ENCODE data around the gene KRT83. TPM values are rescaled to one million over a fixed set of nuclear protein-coding genes. Genes with fewer than 3 reads are reported as not detected.

Gene KRT83
- total RNA-seq, 1 donor = not detected

GRCh38 chr12:52318241-52318990 lies 2.8 kb downstream of the KRT83 start:
- H3K27me3 ChIP-seq (ENCODE audit: insufficient read depth, low read length) = peaks cover 47% of the 10 kb centered on the region
- no peak for TF ChIP-seq CTCF (IDR thresholded peaks at IDR 0.05; ENCODE audit: extremely low read depth, low read depth, low read length)

GRCh38 chr12:52317468-52318052 lies 3.6 kb downstream of the KRT83 start:
- no peak overlapping the region for H3K4me2 ChIP-seq (ENCODE audit: insufficient read depth, low read length)
- no peaks in the 10 kb centered on the region for H3K36me3 ChIP-seq (ENCODE audit: insufficient read depth, low read length)
- no peaks in the 10 kb centered on the region for H3K4me1 ChIP-seq (ENCODE audit: insufficient read depth, low read length)
- no peak for TF ChIP-seq CTCF (IDR thresholded peaks at IDR 0.05; ENCODE audit: extremely low read depth, low read depth, low read length)
- peaks cover 39% of the 10 kb centered on the region for H3K27me3 ChIP-seq (ENCODE audit: insufficient read depth, low read length)
- H3K79me2 ChIP-seq (ENCODE audit: insufficient read depth, low read length) = no peaks in the 10 kb centered on the region
- no peaks in the 10 kb centered on the region for H4K20me1 ChIP-seq (ENCODE audit: insufficient read depth, low read length)
- H3K9me3 ChIP-seq (ENCODE audit: low read depth, low read length) = no peaks in the 10 kb centered on the region
- H2AFZ ChIP-seq (ENCODE audit: low read length) = no peak overlapping the region
- no peak overlapping the region for H3K4me3 ChIP-seq (ENCODE audit: insufficient read depth, low read length)
- H3K27ac ChIP-seq (ENCODE audit: low read depth, low read length) = no peak overlapping the region
- DNase-seq (ENCODE audit: insufficient read length, low spot score, missing footprints) = peak; percentile 68

More at GRCh38 chr12:52318241-52318990, 2.8 kb downstream of the KRT83 start:
- no peaks in the 10 kb centered on the region for H3K4me1 ChIP-seq (ENCODE audit: insufficient read depth, low read length)
- no peak for DNase-seq (ENCODE audit: insufficient read length, low spot score, missing footprints)
- H3K27ac ChIP-seq (ENCODE audit: low read depth, low read length) = no peak overlapping the region
- no peaks in the 10 kb centered on the region for H3K79me2 ChIP-seq (ENCODE audit: insufficient read depth, low read length)
- no peak overlapping the region for H3K4me2 ChIP-seq (ENCODE audit: insufficient read depth, low read length)
- H3K4me3 ChIP-seq (ENCODE audit: insufficient read depth, low read length) = no peak overlapping the region
- H3K9me3 ChIP-seq (ENCODE audit: low read depth, low read length) = no peaks in the 10 kb centered on the region
- no peaks in the 10 kb centered on the region for H3K36me3 ChIP-seq (ENCODE audit: insufficient read depth, low read length)
- H4K20me1 ChIP-seq (ENCODE audit: insufficient read depth, low read length) = no peaks in the 10 kb centered on the region
- H2AFZ ChIP-seq (ENCODE audit: low read length) = no peak overlapping the region

GRCh38 chr12:52316701-52317100 lies 4.5 kb downstream of the KRT83 start:
- TF ChIP-seq CTCF (IDR thresholded peaks at IDR 0.05; ENCODE audit: extremely low read depth, low read depth, low read length) = no peak
- H3K4me1 ChIP-seq (ENCODE audit: insufficient read depth, low read length) = no peaks in the 10 kb centered on the region
- DNase-seq (ENCODE audit: insufficient read length, low spot score, missing footprints) = peak; percentile 68
- no peak overlapping the region for H3K27ac ChIP-seq (ENCODE audit: low read depth, low read length)
- no peak overlapping the region for H3K4me3 ChIP-seq (ENCODE audit: insufficient read depth, low read length)
- H2AFZ ChIP-seq (ENCODE audit: low read length) = no peak overlapping the region
- no peak overlapping the region for H3K4me2 ChIP-seq (ENCODE audit: insufficient read depth, low read length)
- H4K20me1 ChIP-seq (ENCODE audit: insufficient read depth, low read length) = no peaks in the 10 kb centered on the region
- H3K36me3 ChIP-seq (ENCODE audit: insufficient read depth, low read length) = no peaks in the 10 kb centered on the region
- H3K79me2 ChIP-seq (ENCODE audit: insufficient read depth, low read length) = no peaks in the 10 kb centered on the region
- H3K27me3 ChIP-seq (ENCODE audit: insufficient read depth, low read length) = peaks cover 32% of the 10 kb centered on the region
- H3K9me3 ChIP-seq (ENCODE audit: low read depth, low read length) = no peaks in the 10 kb centered on the region

GRCh38 chr12:52316290-52316689 lies 4.9 kb downstream of the KRT83 start:
- H2AFZ ChIP-seq (ENCODE audit: low read length) = no peak overlapping the region
- no peak overlapping the region for H3K4me3 ChIP-seq (ENCODE audit: insufficient read depth, low read length)
- H3K4me1 ChIP-seq (ENCODE audit: insufficient read depth, low read length) = peaks cover under 1% of the 10 kb centered on the region
- no peaks in the 10 kb centered on the region for H4K20me1 ChIP-seq (ENCODE audit: insufficient read depth, low read length)
- no peaks in the 10 kb centered on the region for H3K9me3 ChIP-seq (ENCODE audit: low read depth, low read length)
- H3K79me2 ChIP-seq (ENCODE audit: insufficient read depth, low read length) = no peaks in the 10 kb centered on the region
- no peak overlapping the region for H3K4me2 ChIP-seq (ENCODE audit: insufficient read depth, low read length)
- H3K27me3 ChIP-seq (ENCODE audit: insufficient read depth, low read length) = peaks cover 30% of the 10 kb centered on the region
- DNase-seq (ENCODE audit: insufficient read length, low spot score, missing footprints) = no peak
- TF ChIP-seq CTCF (IDR thresholded peaks at IDR 0.05; ENCODE audit: extremely low read depth, low read depth, low read length) = no peak
- no peak overlapping the region for H3K27ac ChIP-seq (ENCODE audit: low read depth, low read length)
- no peaks in the 10 kb centered on the region for H3K36me3 ChIP-seq (ENCODE audit: insufficient read depth, low read length)
